Activated CD4-positive, CD25-positive, alpha-beta regulatory T cell treated with anti-CD3 and anti-CD28 coated beads, Interleukin-2, amount 50 U/mL, for 16 hours (primary cell): ENCODE results near the gene CCNL1.
"Not testable (repeated sequence)": the region's sequence is repeated elsewhere in the genome, so short reads cannot be mapped to it uniquely, and the experiment has no call there.

Experiments
- DNase-seq: peaks from one replicate; pipeline ENCODE4 v3.0.0-alpha.2; 2020; ENCODE audit warnings: low read depth, low spot score

Gene CCNL1

DNA sequence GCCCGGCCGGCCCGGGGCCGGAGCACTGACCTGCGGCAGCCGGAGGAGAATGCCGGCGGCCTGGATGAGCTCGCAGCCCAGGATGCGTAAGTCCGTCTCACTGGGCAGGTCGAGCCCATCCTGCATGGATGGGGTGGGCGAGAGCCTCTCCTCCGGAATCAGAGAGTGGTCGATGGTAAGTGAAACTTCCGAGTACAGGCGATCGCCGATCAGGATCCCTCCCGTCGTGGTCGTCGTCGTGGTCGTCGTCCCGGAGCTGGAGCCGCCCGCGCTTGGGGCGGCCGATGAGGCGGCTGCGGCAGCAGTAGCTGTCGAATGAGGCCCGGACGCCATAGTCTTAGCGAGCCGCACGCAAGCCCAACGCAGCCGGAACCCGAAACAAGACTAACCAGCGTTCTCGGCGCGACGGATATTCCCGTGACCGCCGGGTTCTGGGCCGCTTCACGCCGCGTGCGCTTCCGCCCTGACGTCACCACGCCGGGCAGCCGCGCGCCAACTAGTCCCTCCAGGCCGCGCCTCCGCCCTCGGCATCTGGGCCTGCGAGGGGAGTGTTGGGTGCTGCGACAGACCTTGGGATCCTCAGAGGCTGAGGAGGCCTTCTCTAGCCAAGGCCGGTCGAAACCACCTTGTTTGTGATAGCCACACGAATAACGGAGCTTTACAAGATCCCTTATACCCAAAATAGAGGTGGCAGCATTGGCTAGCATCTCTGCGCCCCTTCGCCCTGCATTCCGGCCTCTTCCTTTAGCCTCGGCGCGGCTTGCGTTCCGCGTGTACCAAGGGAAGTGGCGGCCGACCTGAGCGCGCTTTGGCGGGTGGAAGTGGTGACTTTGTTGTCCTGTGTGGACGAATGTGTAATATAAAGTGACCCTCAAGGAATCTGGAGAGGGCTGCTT is at the start of gene CCNL1:
TSS of gene CCNL1 (minus strand) at position 386 of the 896 bp plus-strand sequence. CDS start at position 333, 53 bp downstream.
- DNase-seq = peak; percentile 88

DNA sequence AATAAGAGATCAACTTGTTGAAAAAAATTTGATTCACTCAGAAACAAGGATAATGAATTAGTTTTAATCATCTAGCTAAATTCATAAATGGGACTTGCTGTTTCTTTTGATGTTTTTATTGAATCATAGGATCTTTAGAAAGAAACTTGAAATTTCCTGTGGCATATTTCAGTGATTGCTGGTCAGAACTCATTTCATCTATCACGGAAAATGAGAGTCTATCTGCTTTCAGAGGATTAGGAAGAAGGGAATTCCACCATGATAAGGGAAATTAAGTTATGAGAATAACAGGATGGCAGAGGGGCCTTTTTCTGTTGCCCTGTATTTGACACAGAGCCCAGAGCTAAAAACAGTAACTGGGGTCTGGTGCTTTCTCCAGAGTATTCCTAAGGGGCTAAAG is 44.9 kb upstream of the CCNL1 start:
- no peak for DNase-seq

DNA sequence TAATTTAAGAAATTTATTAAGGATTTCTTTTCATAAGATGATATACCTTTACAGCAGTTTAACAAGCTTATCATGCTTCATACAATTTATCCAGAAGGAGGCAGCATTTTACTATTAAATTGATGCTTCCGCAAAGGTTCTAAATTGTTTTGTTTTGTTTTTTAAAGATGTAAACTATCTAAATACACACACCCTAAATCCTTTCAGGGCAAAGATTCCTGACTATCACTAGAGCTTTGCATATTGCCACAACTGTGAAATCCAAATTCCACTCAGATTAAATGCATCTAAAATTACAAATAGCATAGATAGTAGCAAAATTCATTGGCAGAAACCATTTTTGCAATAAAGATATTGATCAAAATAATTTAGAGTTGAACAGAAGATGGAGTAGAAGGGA is 44.5 kb upstream of the CCNL1 start:
- DNase-seq = no peak

DNA sequence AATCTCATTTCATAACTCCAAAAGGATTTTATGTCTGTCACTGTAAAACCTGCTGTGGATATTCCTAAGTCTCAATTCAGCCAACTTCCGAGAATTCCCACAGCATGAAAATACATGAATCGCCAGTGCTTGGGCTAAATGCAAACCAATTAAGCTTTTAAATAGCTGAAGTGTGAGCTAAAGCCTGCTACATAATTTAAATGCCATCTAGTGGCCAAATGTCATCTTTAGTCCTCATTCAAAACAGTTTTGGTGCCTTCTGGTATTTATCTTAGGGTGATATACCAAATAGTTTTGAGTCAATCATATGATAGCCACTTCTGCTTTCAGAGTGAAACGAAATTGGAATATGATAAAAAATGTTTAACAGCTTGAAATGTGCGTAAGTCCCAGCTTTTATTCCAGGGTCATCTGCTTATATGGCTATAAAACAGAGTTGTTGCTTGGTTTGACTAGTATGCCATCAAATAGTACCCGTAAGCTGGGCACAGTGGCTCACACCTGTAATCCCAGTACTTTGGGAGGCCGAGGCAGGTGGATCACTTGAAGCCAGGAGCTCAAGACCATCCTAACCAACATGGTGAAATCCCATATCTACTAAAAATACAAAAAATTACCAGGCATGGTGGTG is 41.8 kb upstream of the CCNL1 start:
- no peak for DNase-seq

DNA sequence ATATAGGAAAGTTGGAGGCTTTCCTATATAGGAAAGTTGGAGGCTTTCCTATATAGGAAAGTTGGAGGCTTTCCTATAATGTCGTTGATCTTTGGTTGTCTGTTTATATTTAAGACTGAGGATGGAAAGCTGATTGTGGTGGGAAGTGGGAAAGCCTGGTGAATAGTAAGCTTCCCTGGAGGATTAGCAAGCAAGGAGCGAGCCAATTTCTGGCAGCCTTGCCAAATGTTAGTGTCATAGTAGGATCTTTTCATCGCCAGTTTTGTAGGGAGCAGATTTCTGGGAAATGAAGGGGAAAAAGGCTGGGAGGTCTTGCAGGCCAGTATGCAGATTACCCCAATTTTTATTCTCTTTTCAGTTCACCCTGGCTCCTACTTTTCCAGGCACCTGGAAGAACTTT is 39.9 kb upstream of the CCNL1 start:
- no peak for DNase-seq

DNA sequence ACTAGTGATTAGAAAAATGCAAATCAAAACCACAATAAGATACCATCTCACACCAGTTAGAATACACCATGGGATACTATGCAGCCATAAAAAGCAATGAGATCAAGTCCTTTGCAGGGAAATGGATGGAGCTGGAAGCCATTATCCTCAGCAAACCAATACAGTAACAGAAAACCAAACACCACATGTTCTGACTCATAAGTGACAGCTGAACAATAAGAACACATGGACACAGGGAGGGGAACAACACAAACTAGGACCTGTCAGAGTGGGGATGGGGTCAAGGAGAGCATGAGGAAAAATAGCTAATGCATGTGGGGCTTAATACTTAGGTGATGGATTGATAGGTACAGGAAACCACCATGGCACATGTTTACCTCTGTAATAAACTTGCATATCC is 36.0 kb upstream of the CCNL1 start:
- no peak for DNase-seq

DNA sequence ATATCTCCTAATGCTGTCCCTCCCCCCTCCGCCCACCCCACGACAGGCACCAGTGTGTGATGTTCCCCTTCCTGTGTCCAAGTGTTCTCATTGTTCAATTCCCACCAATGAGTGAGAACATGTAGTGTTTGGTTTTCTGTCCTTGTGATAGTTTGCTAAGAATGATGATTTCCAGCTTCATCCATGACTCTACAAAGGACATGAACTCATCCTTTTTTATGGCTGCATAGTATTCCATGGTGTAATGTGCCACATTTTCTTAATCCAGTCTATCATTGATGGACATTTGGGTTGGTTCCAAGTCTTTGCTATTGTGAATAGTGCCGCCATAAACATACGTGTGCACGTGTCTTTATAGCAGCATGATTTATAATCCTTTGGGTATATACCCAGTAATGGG is 31.2 kb upstream of the CCNL1 start:
- DNase-seq = not testable (repeated sequence)

DNA sequence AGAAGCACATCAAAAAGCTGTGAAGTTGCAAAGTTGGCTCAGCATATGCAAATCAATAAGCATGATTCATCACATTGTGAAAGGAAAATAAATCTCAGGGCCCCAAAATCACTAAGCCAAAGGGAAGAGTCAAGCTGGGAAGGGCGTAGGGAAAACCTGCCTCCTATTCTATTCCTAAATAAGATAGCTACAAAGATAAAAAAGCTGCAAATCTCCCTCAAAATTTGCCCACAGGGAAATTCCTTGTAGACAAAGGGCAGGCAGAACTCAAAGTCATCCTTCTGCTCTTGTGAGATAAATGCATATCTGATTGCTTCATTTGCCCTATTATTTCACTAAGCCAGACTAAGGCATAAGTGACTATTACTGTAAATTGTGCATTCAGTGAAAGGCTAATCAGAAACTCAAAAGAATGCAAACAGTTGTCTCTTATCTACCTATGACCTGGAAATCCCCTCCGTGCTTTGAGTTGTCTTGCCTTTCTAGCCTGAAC is 30.5 kb upstream of the CCNL1 start:
- DNase-seq = no peak

DNA sequence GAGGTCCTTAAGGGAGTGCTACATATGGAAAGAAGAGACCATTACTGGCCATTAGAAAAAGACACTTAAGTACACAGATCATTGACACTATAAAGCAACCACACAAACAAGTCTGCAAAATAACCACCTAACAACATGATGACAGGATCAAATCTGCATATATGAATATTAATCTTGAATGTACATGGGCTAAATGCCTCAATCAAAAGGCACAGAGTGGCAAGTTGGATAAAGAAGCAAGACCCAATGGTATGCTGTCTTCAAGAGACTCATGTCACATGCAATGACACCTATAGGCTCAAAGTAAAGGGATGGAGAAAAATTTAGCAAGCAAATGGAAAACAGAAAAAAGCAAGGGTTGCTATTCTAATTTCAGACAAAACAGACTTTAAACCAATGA is 28.4 kb upstream of the CCNL1 start:
- no peak for DNase-seq

DNA sequence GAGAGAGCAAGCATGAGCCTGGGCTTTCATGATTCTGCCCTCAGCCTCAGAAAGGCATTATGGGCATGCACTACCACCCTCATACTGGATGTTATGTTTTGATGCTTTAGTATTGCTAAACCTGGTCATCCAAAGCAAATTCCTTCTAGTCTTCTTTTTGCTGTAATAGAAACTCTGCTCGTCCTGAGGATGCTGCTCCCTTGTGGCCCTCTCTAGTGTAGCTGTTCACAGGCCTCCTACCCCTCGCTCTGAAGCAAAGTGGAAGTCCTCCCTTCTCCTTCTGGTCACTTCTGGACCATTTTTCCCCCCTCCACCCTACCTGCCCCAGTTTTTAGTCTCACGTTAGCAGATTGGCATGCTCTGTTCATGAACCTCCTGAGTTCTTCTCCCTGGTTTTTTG is 22.9 kb upstream of the CCNL1 start:
- no peak for DNase-seq

DNA sequence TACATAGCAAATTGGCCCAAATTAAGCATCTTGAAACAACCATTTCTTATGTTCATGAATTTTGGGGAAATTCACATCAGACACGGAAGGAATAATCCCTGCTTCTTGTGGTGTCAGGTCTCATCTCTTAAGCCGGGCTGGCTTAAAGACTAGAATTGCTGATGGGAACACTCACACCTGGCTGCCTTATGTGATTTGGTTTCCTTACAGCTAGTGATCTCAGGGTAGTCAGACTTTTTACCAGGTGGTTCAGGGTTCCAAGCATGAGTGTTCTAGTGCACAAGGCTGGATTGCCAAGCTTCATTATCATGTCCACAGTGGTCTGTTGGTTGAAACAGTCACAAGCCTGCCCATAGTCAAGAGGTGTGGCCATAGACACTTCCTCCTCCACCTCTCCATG is 20.3 kb upstream of the CCNL1 start:
- DNase-seq = no peak

DNA sequence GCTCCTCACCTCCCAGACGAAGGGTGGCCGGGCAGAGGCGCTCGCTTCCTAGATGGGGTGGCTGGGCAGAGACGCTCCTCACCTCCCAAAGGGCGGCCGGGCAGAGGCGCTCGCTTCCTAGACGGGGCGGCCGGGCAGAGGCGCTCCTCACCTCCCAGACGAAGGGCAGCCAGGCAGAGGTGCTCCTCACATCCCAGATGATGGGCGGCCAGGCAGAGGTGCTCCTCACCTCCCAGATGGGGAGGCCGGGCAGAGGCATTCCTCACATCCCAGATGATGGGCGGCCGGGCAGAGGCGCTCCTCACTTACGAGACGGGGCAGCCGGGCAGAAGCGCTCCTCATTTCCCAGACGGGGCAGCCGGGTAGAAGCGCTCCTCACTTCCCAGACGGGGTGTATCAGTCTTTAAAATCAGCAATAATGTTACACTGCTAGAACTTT is 19.4 kb upstream of the CCNL1 start:
- DNase-seq = no peak

DNA sequence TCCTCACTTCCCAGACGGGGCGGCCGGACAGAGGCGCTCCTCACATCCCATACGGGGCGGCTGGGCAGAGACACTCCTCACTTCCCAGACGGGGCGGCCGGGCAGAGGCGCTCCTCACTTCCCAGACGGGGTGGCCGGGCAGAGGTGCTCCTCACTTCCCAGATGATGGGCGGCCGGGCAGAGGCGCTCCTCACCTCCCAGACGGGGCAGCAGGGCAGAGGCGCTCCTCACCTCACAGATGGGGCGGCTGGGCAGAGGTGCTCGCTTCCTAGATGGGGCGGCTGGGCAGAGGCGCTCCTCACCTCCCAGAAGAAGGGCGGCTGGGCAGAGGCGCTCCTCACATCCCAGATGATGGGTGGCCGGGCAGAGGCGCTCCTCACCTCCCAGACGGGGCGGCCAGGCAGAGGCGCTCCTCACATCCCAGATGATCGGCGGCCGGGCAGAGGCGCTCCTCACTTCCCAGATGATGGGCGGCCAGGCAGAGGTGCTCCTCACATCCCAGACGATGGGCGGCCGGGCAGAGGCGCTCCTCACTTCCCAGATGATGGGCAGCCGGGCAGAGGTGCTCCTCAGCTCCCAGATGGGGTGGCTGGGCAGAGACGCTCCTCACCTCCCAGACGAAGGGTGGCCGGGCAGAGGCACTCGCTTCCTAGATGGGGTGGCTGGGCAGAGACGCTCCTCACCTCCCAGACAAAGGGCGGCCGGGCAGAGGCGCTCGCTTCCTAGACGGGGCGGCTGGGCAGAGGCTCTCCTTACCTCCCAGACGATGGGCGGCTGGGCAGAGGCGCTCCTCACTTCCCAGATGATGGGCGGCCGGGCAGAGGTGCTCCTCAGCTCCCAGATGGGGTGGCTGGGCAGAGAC is 18.8 kb upstream of the CCNL1 start:
- DNase-seq = not testable (repeated sequence)

DNA sequence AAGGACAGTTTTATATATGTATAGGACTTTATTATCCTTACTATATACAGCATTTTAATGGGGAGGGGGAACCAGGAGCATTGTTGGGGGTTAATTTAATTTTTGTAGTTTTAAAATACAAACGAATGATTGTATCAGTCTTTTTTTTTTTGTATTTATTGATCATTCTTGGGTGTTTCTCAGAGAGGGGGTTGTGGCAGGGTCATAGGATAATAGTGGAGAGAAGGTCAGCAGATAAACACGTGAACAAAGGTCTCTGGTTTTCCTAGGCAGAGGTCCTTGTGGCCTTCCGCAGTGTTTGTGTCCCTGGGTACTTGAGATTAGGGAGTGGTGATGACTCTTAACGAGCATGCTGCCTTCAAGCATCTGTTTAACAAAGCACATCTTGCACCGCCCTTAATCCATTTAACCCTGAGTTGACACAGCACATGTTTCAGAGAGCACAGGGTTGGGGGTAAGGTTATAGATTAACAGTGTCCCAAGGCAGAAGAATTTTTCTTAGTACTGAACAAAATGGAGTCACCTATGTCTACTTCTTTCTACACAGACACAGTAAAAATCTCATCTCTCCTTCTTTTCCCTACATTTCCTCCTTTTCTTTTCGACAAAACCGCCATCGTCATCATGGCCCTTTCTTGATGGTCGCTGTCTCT is 18.0 kb upstream of the CCNL1 start:
- DNase-seq = not testable (repeated sequence)

DNA sequence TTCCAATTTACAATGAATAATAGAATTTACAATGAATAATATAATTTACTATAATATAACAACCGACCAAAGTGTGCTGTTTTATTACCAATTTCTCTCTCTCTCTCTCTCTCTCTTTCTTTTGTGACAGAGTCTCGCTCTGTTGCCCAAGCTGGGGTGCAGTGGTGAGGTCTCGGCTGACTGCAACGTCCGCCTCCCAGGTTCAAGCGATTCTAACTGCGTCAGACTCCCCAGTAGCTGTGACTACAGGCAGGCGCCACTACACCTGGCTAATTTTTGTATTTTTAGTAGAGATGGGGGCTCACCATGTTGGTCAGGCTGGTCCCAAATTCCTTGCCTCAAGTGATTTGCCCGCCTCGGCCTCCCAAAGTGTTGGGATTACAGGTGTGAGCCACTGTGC is 17.0 kb upstream of the CCNL1 start:
- no peak for DNase-seq

DNA sequence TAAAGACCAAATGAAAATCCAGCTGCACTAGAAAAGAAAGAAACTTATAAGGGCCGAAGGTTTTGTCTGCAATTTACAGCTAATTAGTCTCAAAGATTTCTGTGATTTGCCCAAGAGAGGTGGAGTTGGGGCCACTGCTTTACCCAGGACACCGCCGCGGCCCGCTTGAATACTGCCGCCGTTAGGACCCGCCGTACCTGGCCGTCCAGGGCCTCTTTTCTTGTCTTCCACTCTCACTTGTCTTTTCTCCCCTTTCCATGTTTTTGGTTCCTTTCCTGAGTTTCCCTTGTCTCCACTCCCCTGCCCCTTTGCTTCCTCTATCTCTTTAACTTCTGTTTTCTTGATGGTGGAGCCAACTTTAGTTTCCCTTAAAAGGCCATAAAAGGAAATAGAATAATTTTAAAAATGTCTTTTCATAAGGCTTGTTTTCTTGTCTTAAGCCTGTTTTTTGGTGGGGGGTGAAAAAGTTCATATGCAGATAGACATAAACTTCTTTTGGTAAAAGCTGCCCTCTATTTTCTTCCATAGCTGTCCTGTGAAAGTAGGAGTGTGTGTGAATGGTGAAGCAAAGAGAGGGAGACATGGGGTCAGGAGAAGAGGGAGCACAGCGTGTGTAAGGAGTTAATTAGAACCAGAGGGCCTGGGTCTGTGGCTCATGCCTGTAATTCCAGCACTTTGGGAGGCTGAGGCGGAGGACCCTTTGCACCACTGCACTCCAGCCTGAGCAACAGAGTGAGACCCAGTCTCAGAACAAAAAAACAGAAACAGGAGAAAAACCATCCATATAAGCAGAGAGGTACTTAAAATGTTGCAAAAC is 16.0 kb upstream of the CCNL1 start:
- no peak for DNase-seq

DNA sequence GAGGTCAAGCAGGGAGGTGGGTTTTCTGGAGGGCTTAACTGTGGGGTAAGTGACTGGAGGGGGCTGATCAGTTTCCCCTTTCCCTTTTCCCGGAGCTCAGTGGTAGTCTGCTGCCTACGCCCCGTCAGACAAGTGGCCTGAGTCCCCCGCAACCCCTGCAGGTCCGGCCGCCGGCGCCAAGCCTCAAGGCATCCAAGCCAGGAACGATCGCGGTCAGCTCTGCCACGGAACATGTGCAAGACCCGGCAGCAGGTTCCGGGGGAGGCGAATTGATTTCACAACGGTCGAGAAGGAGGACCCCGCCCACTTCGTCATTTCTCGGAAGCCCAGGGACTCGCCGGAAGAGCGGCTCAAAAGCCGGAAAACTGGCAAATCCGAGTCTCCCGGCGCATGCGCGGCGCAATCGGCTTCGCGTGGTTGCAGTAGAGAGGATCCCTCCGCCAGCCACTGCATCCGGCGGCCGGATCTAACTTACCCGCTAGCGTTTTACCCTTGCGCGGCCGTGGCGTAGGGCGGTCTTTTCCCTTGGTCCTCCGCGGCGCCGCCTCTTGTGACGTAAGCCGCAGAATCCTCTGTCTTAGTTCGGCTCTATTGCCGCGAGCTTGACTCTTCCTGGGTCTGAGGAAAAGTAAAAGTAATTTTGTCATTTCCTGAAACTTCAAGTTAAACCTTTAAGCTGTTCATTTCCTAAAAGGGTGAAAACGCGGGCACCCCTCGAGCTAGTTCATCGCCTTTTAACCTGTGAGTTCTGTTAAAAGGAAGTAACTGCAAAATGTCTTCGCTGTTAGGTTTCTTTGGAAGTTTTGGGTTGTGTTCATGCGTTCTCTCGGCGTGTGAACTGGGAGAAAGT is 14.9 kb upstream of the CCNL1 start:
- peak; percentile 96 for DNase-seq

DNA sequence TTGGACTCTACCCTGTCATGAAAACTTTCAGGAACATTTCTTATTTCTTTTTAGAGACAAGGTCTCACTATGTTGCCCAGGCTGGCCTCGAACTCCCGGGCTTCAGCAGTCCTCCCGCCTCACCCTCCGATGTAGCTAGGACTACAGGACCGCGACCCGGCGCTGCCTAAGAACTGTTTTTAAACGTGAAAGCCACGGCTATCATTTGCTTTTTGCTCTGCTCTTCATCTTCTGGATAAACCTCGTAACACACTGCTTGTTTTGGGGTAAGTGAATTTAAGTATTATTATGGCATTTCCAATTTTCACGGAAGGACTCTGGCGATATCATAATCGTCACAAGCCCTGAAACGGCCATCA is 14.3 kb upstream of the CCNL1 start:
- DNase-seq = no peak

DNA sequence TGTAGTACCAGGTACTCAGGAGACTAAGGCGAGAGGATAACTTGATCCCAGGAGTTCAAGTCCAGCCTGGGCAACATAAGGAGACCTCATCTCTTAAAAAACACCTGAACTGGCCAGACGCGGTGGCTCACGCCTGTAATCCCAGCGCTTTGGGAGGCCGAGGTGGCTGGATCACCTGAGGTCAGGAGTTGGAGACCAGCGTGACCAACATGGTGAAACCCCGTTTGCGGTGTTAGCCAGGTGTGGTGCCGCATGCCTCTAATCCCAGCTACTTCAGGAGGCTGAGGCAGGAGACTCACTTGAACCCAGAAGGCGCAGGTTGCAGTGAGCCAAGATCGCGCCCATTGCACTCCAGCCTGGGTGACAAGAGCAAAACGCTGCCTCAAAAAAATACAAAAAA is 13.4 kb upstream of the CCNL1 start:
- not testable (repeated sequence) for DNase-seq

DNA sequence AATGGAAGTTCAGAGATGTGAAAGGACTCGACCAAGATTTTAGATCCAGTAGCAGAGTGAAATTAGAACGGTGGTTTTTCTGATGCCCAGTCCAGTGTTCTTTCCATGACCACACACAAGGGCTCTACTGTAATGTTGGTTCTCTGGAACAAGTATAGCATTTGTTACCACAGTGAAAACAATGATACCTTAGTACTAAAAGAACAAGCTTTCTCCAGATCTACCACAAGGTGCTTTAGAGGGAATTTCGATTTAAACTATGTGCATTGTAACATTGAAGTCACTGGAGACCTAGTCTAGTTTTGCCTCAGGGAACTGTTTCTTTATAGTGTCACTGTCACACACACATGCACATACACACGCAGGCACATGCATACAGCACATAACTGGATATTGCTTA is 12.8 kb upstream of the CCNL1 start:
- no peak for DNase-seq
